SK-N-SH (cell line): ENCODE measurements around the gene MPZL1. TPM values are rescaled to one million over a fixed set of nuclear protein-coding genes. Genes with fewer than 3 reads are reported as not detected.

ENCODE experiments used
- CTCF ChIA-PET: fragments of 300-600, 350-600 bp; formaldehyde crosslinking; extraction: SDS; loops from one replicate; lab custom pipeline; 2021; lab: Yijun Ruan, JAX
- POLR2A ChIA-PET: fragments of 350-600 bp; sonication (Branson Sonifier 250); formaldehyde crosslinking; extraction: SDS; loops from one replicate; lab custom pipeline; 2020; ENCODE audit warnings: antibody characterized with exemption, inconsistent platforms; lab: Yijun Ruan, JAX
- DNase-seq: peaks from one replicate; pipeline ENCODE4 v3.0.0; 2012
- H2AFZ ChIP-seq: fragments of 200-600 bp; sonication (generic); 2 replicates; pipeline ENCODE4 v1.8.1; 2016; ENCODE audit warnings: antibody characterized with exemption, mild to moderate bottlenecking, low read depth
- H3F3A ChIP-seq: fragments of 200-600 bp; sonication (generic); replicated peaks from 2 replicates; pipeline ENCODE3; 2016; ENCODE audit warnings: antibody characterized with exemption, mild to moderate bottlenecking; ENCODE audit not compliant: insufficient read depth
- H3K27ac ChIP-seq, 2 experiments: fragments of 200-500 bp in 1 of 2; fragments of 200-600 bp in 1 of 2; sonication (Bioruptor generic) in 1 of 2; sonication (generic), shearing (Covaris generic) in 1 of 2; 2 replicates each; pipeline versions ENCODE4 v1.5.1 to v1.6.1; 2014 to 2016; ENCODE audit warnings: low read depth in 2 of 2, inconsistent platforms in 1 of 2, low read length in 1 of 2, mild to moderate bottlenecking in 1 of 2, mixed read lengths in 1 of 2
- H3K27me3 ChIP-seq: fragments of 200-600 bp; sonication (generic), shearing (Covaris generic); 2 replicates; pipeline ENCODE4 v1.6.1; 2016; ENCODE audit warnings: mixed run types; ENCODE audit not compliant: insufficient read depth
- H3K36me3 ChIP-seq, 2 experiments: fragments of 200-500 bp in 1 of 2; fragments of 200-600 bp in 1 of 2; sonication (Bioruptor generic) in 1 of 2; sonication (generic) in 1 of 2; replicated peaks in 1 of 2; 2 replicates each; pipeline versions ENCODE3 to v1.5.1; 2014 to 2016; ENCODE audit warnings: low read length in 1 of 2, mild to moderate bottlenecking in 1 of 2; ENCODE audit not compliant: insufficient read depth in 2 of 2, control insufficient read depth in 1 of 2
- H3K4me1 ChIP-seq, 2 experiments: fragments of 200-500 bp in 1 of 2; fragments of 200-600 bp in 1 of 2; sonication (Bioruptor generic) in 1 of 2; sonication (generic), shearing (Covaris generic) in 1 of 2; 2 replicates each; pipeline versions ENCODE4 v1.5.1 to v1.6.1; 2014 to 2016; ENCODE audit warnings: low read depth in 1 of 2, low read length in 1 of 2, mixed run types in 1 of 2; ENCODE audit not compliant: insufficient read depth in 2 of 2, control insufficient read depth in 1 of 2
- H3K4me2 ChIP-seq: fragments of 200-600 bp; sonication (generic), shearing (Covaris generic); 2 replicates; pipeline ENCODE4 v1.6.1; 2017; ENCODE audit warnings: mixed run types
- H3K4me3 ChIP-seq, 2 experiments: fragments of 200-500 bp in 1 of 2; fragments of 200-600 bp in 1 of 2; sonication (Bioruptor generic) in 1 of 2; sonication (generic), shearing (Covaris generic) in 1 of 2; 2 replicates each; pipeline versions ENCODE4 v1.5.1 to v1.8.1; 2014 to 2016; ENCODE audit warnings: low read depth in 2 of 2, inconsistent platforms in 1 of 2, low read length in 1 of 2, mild to moderate bottlenecking in 1 of 2, mixed read lengths in 1 of 2, moderate library complexity in 1 of 2
- H3K79me2 ChIP-seq: fragments of 200-600 bp; sonication (generic); 2 replicates; pipeline ENCODE4 v1.8.1; 2017; ENCODE audit warnings: mild to moderate bottlenecking; ENCODE audit not compliant: insufficient read depth
- H3K9ac ChIP-seq: fragments of 200-600 bp; sonication (generic); 2 replicates; pipeline ENCODE4 v1.6.1; 2017; ENCODE audit warnings: mixed run types
- H3K9me2 ChIP-seq: fragments of 200-600 bp; sonication (generic); 2 replicates; pipeline ENCODE4 v1.6.1; 2017; ENCODE audit warnings: mixed run types
- H3K9me3 ChIP-seq: fragments of 200-600 bp; sonication (generic); 2 replicates; pipeline ENCODE4 v1.6.1; 2017; ENCODE audit warnings: mixed run types, mild to moderate bottlenecking, moderate library complexity
- H4K20me1 ChIP-seq: fragments of 200-600 bp; sonication (generic); 2 replicates; pipeline ENCODE4 v1.6.1; 2017; ENCODE audit warnings: mild to moderate bottlenecking, mixed run types; ENCODE audit not compliant: insufficient read depth
- CHD2 ChIP-seq: fragments of 150-350 bp; IDR thresholded peaks from 2 replicates; pipeline ENCODE4 v1.6.1; 2018; ENCODE audit warnings: low read length; ENCODE audit not compliant: partially characterized antibody
- FOSL2 ChIP-seq: IDR thresholded peaks from 2 replicates; pipeline ENCODE4 v1.4.0; 2012; ENCODE audit warnings: low read depth, mild to moderate bottlenecking, moderate library complexity, borderline replicate concordance
- FOXJ3 ChIP-seq: sonication (generic); formaldehyde crosslinking; IDR thresholded peaks from 2 replicates; pipeline ENCODE4 v1.5.1; 2020; ENCODE audit warnings: mild to moderate bottlenecking, missing genetic modification reagents
- MEF2A ChIP-seq: IDR thresholded peaks from 2 replicates; pipeline ENCODE4 v1.4.0; 2012; ENCODE audit warnings: low read depth, borderline replicate concordance
- MXI1 ChIP-seq: IDR thresholded peaks from 2 replicates; pipeline ENCODE4 v1.6.1; 2012; ENCODE audit warnings: mild to moderate bottlenecking, low read depth, low read length, improper control_type of control experiment
- POLR2AphosphoS5 ChIP-seq: IDR thresholded peaks from 2 replicates; pipeline ENCODE4 v1.6.1; 2012; ENCODE audit warnings: low read depth, low read length
- RXRA ChIP-seq: IDR thresholded peaks from 2 replicates; pipeline ENCODE4 v1.4.0; 2012; ENCODE audit warnings: low read depth, mild to moderate bottlenecking, borderline replicate concordance
- SIN3A ChIP-seq: IDR thresholded peaks from 2 replicates; pipeline ENCODE4 v1.6.1; 2012; ENCODE audit warnings: low read depth, mild to moderate bottlenecking, low read length, moderate library complexity, borderline replicate concordance
- YY1 ChIP-seq: IDR thresholded peaks from 2 replicates; pipeline ENCODE4 v1.4.0; 2012; ENCODE audit warnings: low read depth, mild to moderate bottlenecking
- WGBS: methylation state at CpG from one replicate; pipeline ENCODE4 v1.1.6; 2017; ENCODE audit warnings: low lambda C conversion rate; 5-methylcytosine and 5-hydroxymethylcytosine counted together
- polyA plus RNA-seq, 3 experiments: library from polyadenylated mRNA; depleted of rRNA; stranded (reverse); fragments of >200 nt; gene quantifications; 2 replicates each; pipeline ENCODE4 v1.2.3, GENCODE V29; 2012
- TF ChIP-seq, protein P1 (sequence below): IDR thresholded peaks from 2 replicates; pipeline ENCODE4 v1.4.0; 2012; ENCODE audit warnings: low read depth, borderline replicate concordance
- TF ChIP-seq, protein P2 (sequence below): fragments of 150-350 bp; IDR thresholded peaks from 2 replicates; pipeline ENCODE4 v1.6.1; 2016; ENCODE audit warnings: mild to moderate bottlenecking, low read depth, low read length
- TF ChIP-seq, protein P3 (sequence below): IDR thresholded peaks from 2 replicates; pipeline ENCODE4; 2012
- TF ChIP-seq, protein P4 (sequence below): IDR thresholded peaks from 2 replicates; pipeline ENCODE4 v1.4.0; 2012; ENCODE audit warnings: low read depth

The MPZL1 gene
- polyA plus RNA-seq (2012; rRNA removed) = 27.3 and 34.4 TPM in 2 replicates
- polyA plus RNA-seq (2012; cell fraction: cytosol; rRNA removed) = 34.9 and 39.9 TPM in 2 replicates
- 17.1 and 32.0 TPM in 2 replicates for polyA plus RNA-seq (2012; cell fraction: nucleus; rRNA removed)

DNA sequence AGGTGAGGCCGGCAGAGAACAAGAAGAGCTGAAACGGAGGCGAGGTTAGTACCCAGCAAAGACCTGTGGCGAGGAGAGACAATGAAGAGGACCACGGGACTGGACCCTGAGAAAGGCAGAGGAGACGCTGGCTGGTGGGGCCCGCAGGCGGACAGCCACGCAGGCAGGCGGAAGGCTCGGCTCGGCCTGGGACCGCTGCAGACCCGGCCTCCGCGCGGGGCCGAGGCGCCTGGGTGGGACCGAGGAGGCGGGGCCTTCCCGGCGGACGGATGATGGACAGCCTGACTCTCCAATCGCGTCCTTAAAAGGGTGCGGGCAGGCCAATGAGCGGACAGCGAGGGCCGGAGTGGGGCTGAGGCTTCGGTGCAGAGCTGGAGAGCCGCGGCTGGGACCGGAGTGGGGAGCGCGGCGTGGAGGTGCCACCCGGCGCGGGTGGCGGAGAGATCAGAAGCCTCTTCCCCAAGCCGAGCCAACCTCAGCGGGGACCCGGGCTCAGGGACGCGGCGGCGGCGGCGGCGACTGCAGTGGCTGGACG lies at the start of gene MPZL1:
Gene MPZL1, plus strand, starts transcription at position 366 of the 535 bp plus-strand sequence. CDS start 170 bp downstream, outside the sequence.
- CTCF ChIA-PET = interaction anchor here (0.7 to 1.0 kb wide), 3 partner anchors 8 to 360 kb away, joined by 3 to 4 read pairs (median 3); no protein-coding TSS in a partner anchor
- peak within 1 kb of the TSS; percentile 75 to 76 for H3K27ac ChIP-seq
- no peaks in the 10 kb centered on the region for H3K9me3 ChIP-seq
- peaks cover 48% of the 10 kb centered on the region for H3K79me2 ChIP-seq
- POLR2A ChIA-PET = interaction anchor here (0.5 kb wide), 2 partner anchors 149 to 214 kb away, joined by 3 to 4 read pairs; no protein-coding TSS in a partner anchor
- H3F3A ChIP-seq = no peaks in the 10 kb centered on the region
- TF ChIP-seq MXI1 = peak; percentile 61
- TF ChIP-seq RXRA = no peak
- TF ChIP-seq, protein P1, sequence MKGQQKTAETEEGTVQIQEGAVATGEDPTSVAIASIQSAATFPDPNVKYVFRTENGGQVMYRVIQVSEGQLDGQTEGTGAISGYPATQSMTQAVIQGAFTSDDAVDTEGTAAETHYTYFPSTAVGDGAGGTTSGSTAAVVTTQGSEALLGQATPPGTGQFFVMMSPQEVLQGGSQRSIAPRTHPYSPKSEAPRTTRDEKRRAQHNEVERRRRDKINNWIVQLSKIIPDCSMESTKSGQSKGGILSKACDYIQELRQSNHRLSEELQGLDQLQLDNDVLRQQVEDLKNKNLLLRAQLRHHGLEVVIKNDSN = no peak
- TF ChIP-seq POLR2AphosphoS5 = peak; percentile 58; the same call in 1 of the 2 replicates
- TF ChIP-seq, protein P2, sequence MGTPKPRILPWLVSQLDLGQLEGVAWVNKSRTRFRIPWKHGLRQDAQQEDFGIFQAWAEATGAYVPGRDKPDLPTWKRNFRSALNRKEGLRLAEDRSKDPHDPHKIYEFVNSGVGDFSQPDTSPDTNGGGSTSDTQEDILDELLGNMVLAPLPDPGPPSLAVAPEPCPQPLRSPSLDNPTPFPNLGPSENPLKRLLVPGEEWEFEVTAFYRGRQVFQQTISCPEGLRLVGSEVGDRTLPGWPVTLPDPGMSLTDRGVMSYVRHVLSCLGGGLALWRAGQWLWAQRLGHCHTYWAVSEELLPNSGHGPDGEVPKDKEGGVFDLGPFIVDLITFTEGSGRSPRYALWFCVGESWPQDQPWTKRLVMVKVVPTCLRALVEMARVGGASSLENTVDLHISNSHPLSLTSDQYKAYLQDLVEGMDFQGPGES = peak; percentile 69
- TF ChIP-seq, protein P3, sequence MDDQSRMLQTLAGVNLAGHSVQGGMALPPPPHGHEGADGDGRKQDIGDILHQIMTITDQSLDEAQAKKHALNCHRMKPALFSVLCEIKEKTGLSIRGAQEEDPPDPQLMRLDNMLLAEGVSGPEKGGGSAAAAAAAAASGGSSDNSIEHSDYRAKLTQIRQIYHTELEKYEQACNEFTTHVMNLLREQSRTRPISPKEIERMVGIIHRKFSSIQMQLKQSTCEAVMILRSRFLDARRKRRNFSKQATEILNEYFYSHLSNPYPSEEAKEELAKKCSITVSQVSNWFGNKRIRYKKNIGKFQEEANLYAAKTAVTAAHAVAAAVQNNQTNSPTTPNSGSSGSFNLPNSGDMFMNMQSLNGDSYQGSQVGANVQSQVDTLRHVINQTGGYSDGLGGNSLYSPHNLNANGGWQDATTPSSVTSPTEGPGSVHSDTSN = peak; percentile 100
- TF ChIP-seq SIN3A = no peak
- TF ChIP-seq CHD2 = peak; percentile 72
- TF ChIP-seq FOSL2 = no peak
- peak; percentile 51; the same call in 1 of the 2 replicates for TF ChIP-seq YY1
- TF ChIP-seq, protein P4, sequence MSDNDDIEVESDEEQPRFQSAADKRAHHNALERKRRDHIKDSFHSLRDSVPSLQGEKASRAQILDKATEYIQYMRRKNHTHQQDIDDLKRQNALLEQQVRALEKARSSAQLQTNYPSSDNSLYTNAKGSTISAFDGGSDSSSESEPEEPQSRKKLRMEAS = peak; percentile 25; the same call in 1 of the 2 replicates
- TF ChIP-seq FOXJ3 = no peak
- TF ChIP-seq MEF2A = no peak
- peak within 1 kb of the TSS; percentile 70 to 90 for H3K4me3 ChIP-seq
- whole genome bisulfite sequencing = 3% methylated on average over 8 of the region's 52 CpGs
- no peaks in the 10 kb centered on the region for H3K27me3 ChIP-seq
- H3K36me3 ChIP-seq = no peaks in the 10 kb centered on the region
- peaks cover 30% of the 10 kb centered on the region for H4K20me1 ChIP-seq
- H3K4me2 ChIP-seq = peak within 1 kb of the TSS; percentile 83
- H3K9ac ChIP-seq = peak within 1 kb of the TSS; percentile 73
- no peaks in the 10 kb centered on the region for H3K9me2 ChIP-seq
- peak within 1 kb of the TSS; percentile 96 for H2AFZ ChIP-seq
- H3K4me1 ChIP-seq = peaks cover 11 to 22% of the 10 kb centered on the region in 2 experiments; a peak in 3 of 4 replicates
- peak; percentile 100 for DNase-seq
